ENCODE results near the gene ARMC3.

The ARMC3 gene, protein sequence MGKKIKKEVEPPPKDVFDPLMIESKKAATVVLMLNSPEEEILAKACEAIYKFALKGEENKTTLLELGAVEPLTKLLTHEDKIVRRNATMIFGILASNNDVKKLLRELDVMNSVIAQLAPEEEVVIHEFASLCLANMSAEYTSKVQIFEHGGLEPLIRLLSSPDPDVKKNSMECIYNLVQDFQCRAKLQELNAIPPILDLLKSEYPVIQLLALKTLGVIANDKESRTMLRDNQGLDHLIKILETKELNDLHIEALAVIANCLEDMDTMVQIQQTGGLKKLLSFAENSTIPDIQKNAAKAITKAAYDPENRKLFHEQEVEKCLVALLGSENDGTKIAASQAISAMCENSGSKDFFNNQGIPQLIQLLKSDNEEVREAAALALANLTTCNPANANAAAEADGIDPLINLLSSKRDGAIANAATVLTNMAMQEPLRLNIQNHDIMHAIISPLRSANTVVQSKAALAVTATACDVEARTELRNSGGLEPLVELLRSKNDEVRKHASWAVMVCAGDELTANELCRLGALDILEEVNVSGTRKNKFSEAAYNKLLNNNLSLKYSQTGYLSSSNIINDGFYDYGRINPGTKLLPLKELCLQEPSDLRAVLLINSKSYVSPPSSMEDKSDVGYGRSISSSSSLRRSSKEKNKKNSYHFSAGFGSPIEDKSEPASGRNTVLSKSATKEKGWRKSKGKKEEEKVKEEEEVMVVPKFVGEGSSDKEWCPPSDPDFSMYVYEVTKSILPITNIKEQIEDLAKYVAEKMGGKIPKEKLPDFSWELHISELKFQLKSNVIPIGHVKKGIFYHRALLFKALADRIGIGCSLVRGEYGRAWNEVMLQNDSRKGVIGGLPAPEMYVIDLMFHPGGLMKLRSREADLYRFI

DNA sequence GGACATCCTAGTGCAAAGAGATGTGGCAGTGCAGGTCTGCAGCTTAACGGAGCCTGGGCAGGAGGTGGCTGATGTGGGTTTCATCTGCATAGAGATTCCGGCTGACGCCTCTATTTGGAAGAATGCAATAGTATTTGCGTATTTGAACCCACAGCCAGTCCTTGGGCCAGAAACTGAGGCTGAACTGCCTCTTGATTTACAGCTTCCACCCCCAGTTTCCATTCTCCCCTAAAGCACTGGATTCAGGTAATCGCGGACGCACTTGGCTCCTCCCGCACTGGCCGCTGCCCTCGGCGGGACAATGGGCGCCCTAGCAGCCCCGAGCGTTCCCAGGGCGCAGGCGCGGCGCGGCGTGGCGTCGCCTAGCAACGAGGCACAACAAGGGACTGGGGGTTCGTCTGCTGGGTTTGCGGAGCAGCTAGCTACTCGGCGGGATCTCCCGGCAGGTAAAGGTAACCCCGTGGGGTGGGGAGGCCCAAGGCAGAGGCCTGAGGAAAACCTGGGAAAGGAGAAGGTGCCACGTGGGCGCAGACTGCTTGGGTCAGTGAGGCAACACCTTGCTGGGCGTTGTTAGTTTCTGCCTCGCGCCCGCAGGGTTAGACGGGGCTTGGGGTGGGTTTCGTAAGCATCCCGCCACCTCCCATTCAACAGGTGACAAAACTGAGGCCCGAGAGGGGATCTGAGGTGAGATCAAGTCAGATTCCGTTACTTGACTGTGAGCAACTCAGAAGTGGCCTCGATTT lies at the start of gene ARMC3:
TSS of gene ARMC3 (plus strand) at position 393 of the 743 bp plus-strand sequence. CDS start 3,944 bp downstream, outside the sequence.
- DNase-seq (ENCODE audit: low read depth, low spot score) = peak; percentile 56
- H3K4me3 ChIP-seq (ENCODE audit: low read depth, low read length) = peak within 1 kb of the TSS; percentile 53
- TF ChIP-seq, protein P1, sequence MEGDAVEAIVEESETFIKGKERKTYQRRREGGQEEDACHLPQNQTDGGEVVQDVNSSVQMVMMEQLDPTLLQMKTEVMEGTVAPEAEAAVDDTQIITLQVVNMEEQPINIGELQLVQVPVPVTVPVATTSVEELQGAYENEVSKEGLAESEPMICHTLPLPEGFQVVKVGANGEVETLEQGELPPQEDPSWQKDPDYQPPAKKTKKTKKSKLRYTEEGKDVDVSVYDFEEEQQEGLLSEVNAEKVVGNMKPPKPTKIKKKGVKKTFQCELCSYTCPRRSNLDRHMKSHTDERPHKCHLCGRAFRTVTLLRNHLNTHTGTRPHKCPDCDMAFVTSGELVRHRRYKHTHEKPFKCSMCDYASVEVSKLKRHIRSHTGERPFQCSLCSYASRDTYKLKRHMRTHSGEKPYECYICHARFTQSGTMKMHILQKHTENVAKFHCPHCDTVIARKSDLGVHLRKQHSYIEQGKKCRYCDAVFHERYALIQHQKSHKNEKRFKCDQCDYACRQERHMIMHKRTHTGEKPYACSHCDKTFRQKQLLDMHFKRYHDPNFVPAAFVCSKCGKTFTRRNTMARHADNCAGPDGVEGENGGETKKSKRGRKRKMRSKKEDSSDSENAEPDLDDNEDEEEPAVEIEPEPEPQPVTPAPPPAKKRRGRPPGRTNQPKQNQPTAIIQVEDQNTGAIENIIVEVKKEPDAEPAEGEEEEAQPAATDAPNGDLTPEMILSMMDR (IDR thresholded peaks at IDR 0.05; ENCODE audit: low read depth, low read length) = no peak
- in situ Hi-C loops (cut with HindIII; ENCODE audit: low sequenced_read_pairs) = no loop called here

DNA sequence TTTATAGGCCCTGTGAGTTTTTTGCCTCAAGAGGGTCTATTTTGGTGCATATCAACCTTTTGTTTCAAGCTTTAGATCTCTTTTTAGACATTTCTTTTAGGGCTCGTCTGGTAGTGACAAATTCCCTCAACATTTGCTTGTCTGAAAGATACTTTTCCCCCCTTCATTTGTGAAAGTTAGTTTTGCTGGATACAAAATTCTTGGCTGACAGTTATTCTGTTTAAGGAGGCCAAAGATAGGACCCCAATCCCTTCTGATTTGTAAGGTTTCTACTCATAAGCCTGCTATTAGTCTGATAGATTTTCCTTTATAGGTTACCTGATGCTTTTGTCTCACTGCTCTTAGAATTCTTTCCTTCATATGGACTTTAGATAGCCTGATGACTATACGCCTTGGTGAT lies 36.1 kb upstream of the ARMC3 start:
- no peak for DNase-seq (ENCODE audit: low read depth, low spot score)
- TF ChIP-seq, protein P1 (IDR thresholded peaks at IDR 0.05; ENCODE audit: low read depth, low read length) = no peak
- H3K4me3 ChIP-seq (ENCODE audit: low read depth, low read length) = no peak overlapping the region
- in situ Hi-C loops (cut with HindIII; ENCODE audit: low sequenced_read_pairs) = no loop called here

DNA sequence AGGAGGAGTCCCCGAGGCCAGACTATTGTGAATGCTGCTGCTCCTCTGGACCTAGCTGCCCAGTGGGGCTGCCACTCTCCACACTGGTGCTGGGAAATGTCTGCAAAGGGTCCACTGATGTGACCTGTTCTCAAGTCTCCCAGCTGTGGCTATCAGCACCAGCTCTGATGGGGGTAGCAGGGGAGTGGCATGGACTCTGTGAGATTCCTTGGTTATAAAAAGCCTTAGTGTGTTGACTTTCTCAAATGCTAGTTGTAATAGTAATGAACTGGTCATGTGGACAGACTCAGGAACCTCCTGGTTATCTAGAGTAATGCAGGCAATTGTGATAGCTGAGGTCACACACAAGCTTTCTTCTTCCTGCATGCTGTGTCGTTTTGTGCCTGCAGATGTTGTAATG lies 34.1 kb upstream of the ARMC3 start:
- no peak for DNase-seq (ENCODE audit: low read depth, low spot score)
- H3K4me3 ChIP-seq (ENCODE audit: low read depth, low read length) = no peak overlapping the region
- TF ChIP-seq, protein P1 (IDR thresholded peaks at IDR 0.05; ENCODE audit: low read depth, low read length) = no peak
- in situ Hi-C loops (cut with HindIII; ENCODE audit: low sequenced_read_pairs) = no loop called here

DNA sequence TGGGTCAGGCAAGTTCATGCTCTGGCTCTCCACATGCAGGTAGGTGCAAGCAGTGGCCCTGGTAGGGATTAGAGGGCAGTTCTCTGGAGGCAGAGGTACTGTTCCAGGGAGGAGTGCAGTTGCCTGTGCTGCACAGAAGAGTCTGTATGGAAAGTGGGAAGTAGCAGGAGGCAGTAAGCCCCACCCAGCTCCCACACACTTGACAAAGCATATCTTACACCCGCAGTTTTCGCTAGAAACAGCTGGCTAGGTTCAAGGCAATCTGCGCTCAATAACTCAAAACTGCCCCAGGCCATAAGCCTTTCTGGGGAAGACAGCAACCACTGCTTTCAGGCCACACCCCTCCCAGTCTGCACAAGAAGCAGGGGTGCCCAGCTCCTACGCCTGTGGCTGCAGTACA lies 33.1 kb upstream of the ARMC3 start:
- no peak overlapping the region for H3K4me3 ChIP-seq (ENCODE audit: low read depth, low read length)
- in situ Hi-C loops (cut with HindIII; ENCODE audit: low sequenced_read_pairs) = no loop called here
- DNase-seq (ENCODE audit: low read depth, low spot score) = no peak
- TF ChIP-seq, protein P1 (IDR thresholded peaks at IDR 0.05; ENCODE audit: low read depth, low read length) = no peak

DNA sequence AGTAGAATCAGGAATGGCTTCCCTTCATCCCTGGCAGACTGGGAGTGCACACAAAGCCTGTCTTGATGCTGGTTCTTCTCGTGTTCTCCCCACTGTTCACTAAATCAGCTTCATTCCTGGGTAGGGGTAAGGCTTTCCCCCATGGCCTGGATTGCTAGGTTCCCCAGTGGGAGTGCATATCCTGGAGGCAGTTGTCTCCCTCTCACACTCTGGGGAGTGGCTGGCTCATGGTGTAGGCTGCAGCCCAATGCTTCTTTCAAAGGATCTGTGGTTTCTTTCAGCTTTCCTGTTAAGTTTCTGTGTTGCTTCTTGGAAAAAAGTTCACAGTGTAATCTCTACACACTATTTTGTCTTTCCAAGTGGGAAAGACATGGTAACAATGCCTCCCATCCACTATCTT lies 32.6 kb upstream of the ARMC3 start:
- in situ Hi-C loops (cut with HindIII; ENCODE audit: low sequenced_read_pairs) = no loop called here

More for the DNA sequence above, 32.6 kb upstream of the ARMC3 start:
- H3K4me3 ChIP-seq (ENCODE audit: low read depth, low read length) = no peak overlapping the region
- DNase-seq (ENCODE audit: low read depth, low spot score) = no peak
- TF ChIP-seq, protein P1 (IDR thresholded peaks at IDR 0.05; ENCODE audit: low read depth, low read length) = no peak
